IMR-90 (cell line): ENCODE measurements around the gene GALC.

Experiments
- FOS ChIP-seq: fragments of 150-350 bp; IDR thresholded peaks from 2 replicates; pipeline ENCODE4 v1.6.1; 2016; ENCODE audit warnings: low read depth, low read length
- POLR2A ChIP-seq: IDR thresholded peaks from 2 replicates; pipeline ENCODE4 v1.6.1; 2012; ENCODE audit warnings: mild to moderate bottlenecking, low read depth, low read length
- TF ChIP-seq, protein P1 (sequence below): conservative IDR thresholded peaks from 2 replicates; pipeline ENCODE4 v1.5.1; 2012; ENCODE audit warnings: mild to moderate bottlenecking, low read depth, low read length, improper control_type of control experiment

GRCh38 chr14:87896393-87897380 lies 96.3 kb downstream of the GALC start:
- TF ChIP-seq, protein P1, sequence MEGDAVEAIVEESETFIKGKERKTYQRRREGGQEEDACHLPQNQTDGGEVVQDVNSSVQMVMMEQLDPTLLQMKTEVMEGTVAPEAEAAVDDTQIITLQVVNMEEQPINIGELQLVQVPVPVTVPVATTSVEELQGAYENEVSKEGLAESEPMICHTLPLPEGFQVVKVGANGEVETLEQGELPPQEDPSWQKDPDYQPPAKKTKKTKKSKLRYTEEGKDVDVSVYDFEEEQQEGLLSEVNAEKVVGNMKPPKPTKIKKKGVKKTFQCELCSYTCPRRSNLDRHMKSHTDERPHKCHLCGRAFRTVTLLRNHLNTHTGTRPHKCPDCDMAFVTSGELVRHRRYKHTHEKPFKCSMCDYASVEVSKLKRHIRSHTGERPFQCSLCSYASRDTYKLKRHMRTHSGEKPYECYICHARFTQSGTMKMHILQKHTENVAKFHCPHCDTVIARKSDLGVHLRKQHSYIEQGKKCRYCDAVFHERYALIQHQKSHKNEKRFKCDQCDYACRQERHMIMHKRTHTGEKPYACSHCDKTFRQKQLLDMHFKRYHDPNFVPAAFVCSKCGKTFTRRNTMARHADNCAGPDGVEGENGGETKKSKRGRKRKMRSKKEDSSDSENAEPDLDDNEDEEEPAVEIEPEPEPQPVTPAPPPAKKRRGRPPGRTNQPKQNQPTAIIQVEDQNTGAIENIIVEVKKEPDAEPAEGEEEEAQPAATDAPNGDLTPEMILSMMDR, result peak; percentile 69
- TF ChIP-seq FOS (no peak), POLR2A (no peak)
